Endothelial cell of coronary artery (primary cell): Measurements from ENCODE around the gene PALB2. TPM values are rescaled to one million over a fixed set of nuclear protein-coding genes. Genes with fewer than 3 reads are reported as not detected.

Source experiments
- total RNA-seq: library from RNA; depleted of rRNA; stranded (reverse); fragments of >200 nt; gene quantifications from 2 replicates; pipeline ENCODE4 v1.2.3, GENCODE V29; 2014

The PALB2 gene
- total RNA-seq, result 7.1 and 7.9 TPM in 2 replicates

GRCh38 chr16:23640931-23641765 lies at the start of gene PALB2, which contains the start of gene DCTN5:
PALB2 (minus strand) TSS chr16:23641310; CDS start chr16:23641157, 153 bp downstream.
DCTN5 (plus strand) TSS chr16:23641466; CDS start chr16:23641543, 77 bp downstream.

GRCh38 chr16:23678430-23679273 lies 37.5 kb upstream of the PALB2 start, which contains the start of gene PLK1:
PLK1 (plus strand) TSS chr16:23678889; CDS start chr16:23678933, 44 bp downstream.

GRCh38 chr16:23595951-23596720 lies 45.0 kb downstream of the PALB2 start, which contains the start of gene NDUFAB1:
NDUFAB1 (minus strand) TSS chr16:23596316; CDS start chr16:23596290, 26 bp downstream.

GRCh38 chr16:23556881-23557778 lies 84.0 kb downstream of the PALB2 start, which contains the start of the genes EARS2 and UBFD1:
EARS2 (minus strand) TSS chr16:23557350; CDS start chr16:23557343, 7 bp downstream.
UBFD1 (plus strand) TSS chr16:23557727; CDS start chr16:23557743, 16 bp downstream.

Other genes with a start within 250 kb of the PALB2 start
- gene COG7, start 188.1 kb downstream of the PALB2 start, total RNA-seq, result 8.0 and 13.8 TPM in 2 replicates
- gene GGA2, start 130.8 kb downstream of the PALB2 start, total RNA-seq, result 17.9 and 23.3 TPM in 2 replicates
- 18.4 and 23.5 TPM in 2 replicates for gene EARS2, start 84.0 kb downstream of the PALB2 start, total RNA-seq
- gene UBFD1, start 83.6 kb downstream of the PALB2 start, total RNA-seq, result 55.2 and 74.1 TPM in 2 replicates
- gene NDUFAB1, start 45.0 kb downstream of the PALB2 start, total RNA-seq, result 102 and 124 TPM in 2 replicates
- 54.0 and 55.7 TPM in 2 replicates for gene DCTN5, start 156 bp upstream of the PALB2 start, total RNA-seq
- gene PLK1, start 37.6 kb upstream of the PALB2 start, total RNA-seq, result 9.4 and 22.8 TPM in 2 replicates
- not detected in 2 replicates for gene ERN2, start 71.9 kb upstream of the PALB2 start, total RNA-seq
- not detected in 2 replicates for gene CHP2, start 113.7 kb upstream of the PALB2 start, total RNA-seq
- 0.09 TPM in 1 of 2 replicates, not detected in the other for gene PRKCB, start 194.7 kb upstream of the PALB2 start, total RNA-seq